ENCODE data around the gene RNF150.
A peak's percentile ranks its signal among the peaks of the same experiment; 100 is the strongest.

Gene RNF150

GRCh38 chr4:140903522-140904475 lies 229.5 kb downstream of the RNF150 start:
- no peak for DNase-seq

- DNase-seq: no peak
Observed at GRCh38 chr4:140901736-140902336, 231.4 kb downstream of the RNF150 start.

- DNase-seq: no peak
Observed at GRCh38 chr4:140893939-140894338, 239.3 kb downstream of the RNF150 start.

GRCh38 chr4:140888054-140888453 lies 245.2 kb downstream of the RNF150 start:
- no peak for DNase-seq

- no peak for DNase-seq
Observed at GRCh38 chr4:140887467-140887866, 245.8 kb downstream of the RNF150 start.

GRCh38 chr4:140884431-140885058 lies 248.7 kb downstream of the RNF150 start:
- peak; percentile 75 to 78 (median 76) for DNase-seq

- no peak for DNase-seq
Observed at GRCh38 chr4:140877781-140878180, 255.5 kb downstream of the RNF150 start.

- DNase-seq: no peak
Observed at GRCh38 chr4:140876615-140877364, 256.5 kb downstream of the RNF150 start.

- DNase-seq: no peak
Observed at GRCh38 chr4:140875746-140876452, 257.4 kb downstream of the RNF150 start.

- no peak for DNase-seq
Observed at GRCh38 chr4:140874056-140874455, 259.2 kb downstream of the RNF150 start.

- DNase-seq: no peak
Observed at GRCh38 chr4:140871368-140871767, 261.9 kb downstream of the RNF150 start.

- DNase-seq: no peak
Observed at GRCh38 chr4:140870427-140870826, 262.8 kb downstream of the RNF150 start.

GRCh38 chr4:140869446-140869845 lies 263.8 kb downstream of the RNF150 start:
- DNase-seq: no peak

GRCh38 chr4:140867356-140867755 lies 265.9 kb downstream of the RNF150 start:
- no peak for DNase-seq

GRCh38 chr4:140866492-140867005 lies 266.7 kb downstream of the RNF150 start:
- no peak for DNase-seq

GRCh38 chr4:140865253-140866217 lies 267.7 kb downstream of the RNF150 start:
- no peak for DNase-seq

GRCh38 chr4:140863197-140863596 lies 270.1 kb downstream of the RNF150 start:
- DNase-seq: peak; percentile 31 to 66 (median 39)

- no peak for DNase-seq
Observed at GRCh38 chr4:140862177-140862442, 271.2 kb downstream of the RNF150 start.

- peak; percentile 79 to 82 (median 81) for DNase-seq
Observed at GRCh38 chr4:140861359-140862176, 271.7 kb downstream of the RNF150 start.

- no peak for DNase-seq
Observed at GRCh38 chr4:140858897-140859296, 274.4 kb downstream of the RNF150 start.

Data from suppressor macrophage treated with lipopolysaccharide for 1 hour (primary cell).